Measurements from ENCODE around the gene ADRA2B.

Gene ADRA2B

DNA sequence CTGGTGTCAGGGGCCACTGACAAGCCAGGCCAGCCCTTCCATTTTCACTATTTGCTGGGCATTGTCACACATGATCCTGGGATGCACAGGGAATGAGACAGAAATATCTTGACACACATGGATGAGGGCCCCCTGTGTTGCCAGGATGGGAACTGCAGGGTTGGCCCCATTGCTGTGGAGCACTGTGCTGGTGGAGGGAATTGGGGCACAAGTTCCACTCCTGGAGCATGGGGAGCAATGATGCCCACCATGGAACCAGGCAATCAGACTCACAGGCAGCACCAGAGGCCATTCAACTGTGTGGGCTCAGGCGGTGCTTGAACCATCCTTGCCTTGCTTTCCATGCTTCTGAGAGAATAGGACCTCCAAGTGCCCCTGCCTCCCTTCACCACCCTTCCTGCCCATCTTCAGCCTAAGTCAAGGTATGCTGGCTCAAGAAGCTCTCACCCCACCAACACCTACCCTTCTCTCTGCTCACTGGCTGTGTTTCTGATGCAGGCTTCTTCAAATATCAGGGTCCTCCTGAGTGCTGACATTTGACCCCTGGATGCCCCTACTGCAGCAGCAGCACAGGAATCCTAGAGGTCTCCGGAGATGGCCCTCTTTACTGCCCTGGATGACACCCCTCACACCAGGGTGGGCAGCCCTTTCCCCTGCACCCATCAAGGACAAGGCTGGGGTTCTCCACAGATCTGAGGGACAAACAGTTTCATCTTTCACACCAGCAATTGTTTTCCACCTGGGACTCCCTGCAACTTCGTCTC lies 11.0 kb downstream of the ADRA2B start:
- no CpG with 5 or more reads among the region's 3 CpGs for WGBS (ENCODE audit: insufficient coverage, insufficient read length)
- Histone ChIP-seq H3K27me3 (ENCODE audit: control insufficient read depth, insufficient read depth, low read length) (no peaks in the 10 kb centered on the region), H3K4me3 (ENCODE audit: low read length) (no peak overlapping the region), H3K9me3 (ENCODE audit: control insufficient read depth, insufficient read depth, low read length) (no peaks in the 10 kb centered on the region), H3K27ac (ENCODE audit: low read length) (no peak overlapping the region), H3K36me3 (ENCODE audit: control insufficient read depth, insufficient read depth, low read length) (no peaks in the 10 kb centered on the region), H3K4me1 (ENCODE audit: control insufficient read depth, insufficient read depth, low read length) (peaks cover 9% of the 10 kb centered on the region)
- no peak for DNase-seq (ENCODE audit: low read depth, low spot score)

DNA sequence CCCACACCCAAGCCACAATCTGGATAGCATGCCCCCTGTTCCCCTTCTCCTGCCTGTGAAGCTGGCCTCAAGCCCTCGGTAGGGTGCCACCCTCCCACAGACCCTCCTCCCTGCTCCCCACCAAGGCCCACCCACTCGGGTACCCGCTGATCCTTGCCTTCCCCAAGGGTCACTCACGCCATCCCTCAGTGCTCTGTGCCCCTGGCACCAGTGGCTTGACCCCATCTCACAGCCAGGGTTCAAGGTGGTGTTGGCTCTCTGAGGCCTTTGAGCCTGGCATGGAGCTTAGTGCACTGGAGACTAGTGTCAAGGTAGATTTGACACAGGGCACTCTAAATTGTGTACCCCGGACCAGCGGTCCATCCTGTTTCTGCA lies 11.9 kb downstream of the ADRA2B start:
- WGBS (ENCODE audit: insufficient coverage, insufficient read length) = no CpG with 5 or more reads among the region's 6 CpGs
- peaks cover 9% of the 10 kb centered on the region for H3K4me1 ChIP-seq (ENCODE audit: control insufficient read depth, insufficient read depth, low read length)
- DNase-seq (ENCODE audit: low read depth, low spot score) = no peak
- H3K36me3 ChIP-seq (ENCODE audit: control insufficient read depth, insufficient read depth, low read length) = no peaks in the 10 kb centered on the region
- H3K9me3 ChIP-seq (ENCODE audit: control insufficient read depth, insufficient read depth, low read length) = no peaks in the 10 kb centered on the region
- no peak overlapping the region for H3K4me3 ChIP-seq (ENCODE audit: low read length)
- H3K27ac ChIP-seq (ENCODE audit: low read length) = no peak overlapping the region
- no peaks in the 10 kb centered on the region for H3K27me3 ChIP-seq (ENCODE audit: control insufficient read depth, insufficient read depth, low read length)

DNA sequence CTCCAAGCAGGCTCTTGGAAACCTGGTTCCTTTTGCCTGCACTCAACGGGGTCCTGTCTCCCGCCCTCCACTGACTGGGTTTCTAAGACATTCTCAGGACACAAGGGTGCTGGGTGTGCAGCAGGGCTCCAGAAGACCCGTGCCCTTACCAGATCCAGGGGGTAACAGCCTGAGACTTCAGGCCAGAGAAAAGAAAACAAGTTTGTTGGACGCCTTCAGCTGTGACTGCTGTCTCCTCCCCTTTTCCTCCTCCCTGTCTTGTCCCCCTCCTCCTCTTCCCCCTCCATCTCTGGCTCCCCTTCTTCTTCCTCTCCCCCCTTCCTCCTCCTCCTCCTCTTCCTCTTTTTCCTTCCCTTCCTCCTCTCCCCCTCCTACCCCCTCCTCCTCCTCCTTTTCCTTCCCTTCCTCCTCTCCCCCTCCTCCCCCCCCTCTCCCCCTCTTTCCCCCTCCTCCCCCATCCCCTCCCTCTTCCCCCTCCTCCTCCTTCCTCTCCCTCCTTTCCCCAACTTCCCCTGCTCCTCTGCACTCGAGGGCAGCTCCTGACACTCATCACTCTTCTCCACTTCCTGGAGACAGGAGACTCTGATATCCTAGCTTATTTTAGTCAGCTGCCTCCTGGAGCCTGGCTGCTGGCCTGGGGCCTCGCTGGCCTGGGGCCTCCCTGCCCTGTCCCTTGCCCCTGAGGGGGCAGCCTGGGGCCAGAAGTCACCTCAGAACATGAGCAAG lies 12.4 kb downstream of the ADRA2B start:
- peaks cover 4% of the 10 kb centered on the region; the same call in 1 of the 2 replicates for H3K4me1 ChIP-seq (ENCODE audit: control insufficient read depth, insufficient read depth, low read length)
- DNase-seq (ENCODE audit: low read depth, low spot score) = no peak
- no peaks in the 10 kb centered on the region for H3K9me3 ChIP-seq (ENCODE audit: control insufficient read depth, insufficient read depth, low read length)
- no peaks in the 10 kb centered on the region for H3K36me3 ChIP-seq (ENCODE audit: control insufficient read depth, insufficient read depth, low read length)
- no peak overlapping the region for H3K4me3 ChIP-seq (ENCODE audit: low read length)
- no peaks in the 10 kb centered on the region for H3K27me3 ChIP-seq (ENCODE audit: control insufficient read depth, insufficient read depth, low read length)
- WGBS (ENCODE audit: insufficient coverage, insufficient read length) = no CpG with 5 or more reads among the region's 6 CpGs
- H3K27ac ChIP-seq (ENCODE audit: low read length) = no peak overlapping the region

DNA sequence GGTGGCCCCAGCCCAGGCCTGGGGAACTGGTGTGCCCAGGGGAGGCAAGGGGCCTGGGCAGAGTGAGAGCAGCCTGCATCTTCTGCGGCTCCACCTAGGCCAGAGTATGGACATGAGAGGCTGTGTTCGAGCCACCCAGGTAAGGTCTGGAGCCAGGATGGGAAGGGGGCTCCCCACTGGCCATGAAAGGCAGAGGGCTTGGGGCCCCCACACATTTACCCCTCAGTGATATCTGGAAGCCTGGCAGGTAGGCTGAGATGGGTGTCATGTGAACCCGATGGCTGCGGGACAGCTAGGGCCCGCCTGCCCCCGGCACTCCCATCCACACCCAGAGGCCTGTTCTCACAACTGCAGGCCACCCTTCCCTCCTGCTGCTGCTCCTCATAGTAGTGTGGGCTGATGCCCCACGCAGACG lies 13.2 kb downstream of the ADRA2B start:
- Histone ChIP-seq H3K4me3 (ENCODE audit: low read length) (no peak overlapping the region), H3K4me1 (ENCODE audit: control insufficient read depth, insufficient read depth, low read length) (peaks cover 2% of the 10 kb centered on the region; the same call in 1 of the 2 replicates), H3K9me3 (ENCODE audit: control insufficient read depth, insufficient read depth, low read length) (no peaks in the 10 kb centered on the region), H3K27me3 (ENCODE audit: control insufficient read depth, insufficient read depth, low read length) (no peaks in the 10 kb centered on the region), H3K27ac (ENCODE audit: low read length) (no peak overlapping the region), H3K36me3 (ENCODE audit: control insufficient read depth, insufficient read depth, low read length) (no peaks in the 10 kb centered on the region)
- no peak for DNase-seq (ENCODE audit: low read depth, low spot score)
- WGBS (ENCODE audit: insufficient coverage, insufficient read length) = no CpG with 5 or more reads among the region's 8 CpGs

DNA sequence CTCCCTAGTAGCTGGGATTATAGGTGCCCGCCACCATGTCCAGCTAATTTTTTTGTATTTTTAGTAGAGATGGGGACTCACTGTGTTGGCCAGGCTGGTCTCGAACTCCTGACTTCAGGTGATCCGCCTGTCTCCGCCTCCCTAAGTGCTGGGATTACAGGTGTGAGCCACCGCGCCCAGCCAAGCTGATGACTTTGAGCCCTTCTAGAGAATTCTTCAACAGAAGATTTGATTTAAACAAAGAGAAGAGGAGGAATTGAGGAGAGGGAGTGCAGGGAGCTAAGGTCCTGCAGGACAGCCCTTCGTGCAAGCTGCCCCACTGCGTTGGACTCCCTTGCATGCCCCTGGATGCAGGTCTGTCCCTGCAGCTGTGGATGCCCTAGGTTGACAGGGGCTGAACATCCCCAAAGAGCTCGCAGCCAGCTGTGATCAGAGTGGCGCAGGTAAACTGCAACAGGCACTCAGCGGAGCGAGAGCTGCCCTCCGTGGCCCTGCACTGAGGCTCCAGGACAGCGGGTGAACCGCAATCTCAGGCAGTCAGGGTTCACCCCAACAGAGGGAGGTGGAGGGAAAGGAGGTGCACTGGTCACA lies 13.7 kb downstream of the ADRA2B start:
- Histone ChIP-seq H3K9me3 (ENCODE audit: control insufficient read depth, insufficient read depth, low read length) (no peaks in the 10 kb centered on the region), H3K36me3 (ENCODE audit: control insufficient read depth, insufficient read depth, low read length) (no peaks in the 10 kb centered on the region), H3K4me1 (ENCODE audit: control insufficient read depth, insufficient read depth, low read length) (peaks cover 1% of the 10 kb centered on the region; the same call in 1 of the 2 replicates), H3K27ac (ENCODE audit: low read length) (no peak overlapping the region), H3K4me3 (ENCODE audit: low read length) (no peak overlapping the region), H3K27me3 (ENCODE audit: control insufficient read depth, insufficient read depth, low read length) (no peaks in the 10 kb centered on the region)
- no CpG with 5 or more reads among the region's 15 CpGs for WGBS (ENCODE audit: insufficient coverage, insufficient read length)
- DNase-seq (ENCODE audit: low read depth, low spot score) = no peak

DNA sequence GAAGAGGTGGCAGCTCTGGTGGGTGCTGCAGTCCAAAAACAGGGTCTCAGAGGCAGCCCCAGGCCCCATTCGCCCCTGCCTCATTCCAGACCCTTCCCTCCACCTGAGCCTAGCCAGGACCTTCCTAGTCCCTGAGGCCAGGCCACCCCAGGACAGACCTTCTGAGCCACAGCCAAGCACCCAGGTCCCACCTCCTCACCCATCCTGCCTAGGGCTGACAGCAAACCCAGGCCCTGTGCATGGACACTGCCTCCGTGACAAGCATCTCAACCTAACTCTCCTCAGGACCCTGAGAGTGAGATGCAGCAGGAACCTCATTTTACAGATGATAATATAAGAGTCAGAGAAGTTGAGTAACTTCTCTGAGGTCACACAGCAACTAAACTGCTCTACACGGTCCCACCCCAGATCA lies 15.5 kb downstream of the ADRA2B start:
- DNase-seq (ENCODE audit: low read depth, low spot score) = no peak
- Histone ChIP-seq H3K27me3 (ENCODE audit: control insufficient read depth, insufficient read depth, low read length) (no peaks in the 10 kb centered on the region), H3K36me3 (ENCODE audit: control insufficient read depth, insufficient read depth, low read length) (no peaks in the 10 kb centered on the region), H3K27ac (ENCODE audit: low read length) (no peak overlapping the region), H3K4me3 (ENCODE audit: low read length) (no peak overlapping the region), H3K9me3 (ENCODE audit: control insufficient read depth, insufficient read depth, low read length) (no peaks in the 10 kb centered on the region), H3K4me1 (ENCODE audit: control insufficient read depth, insufficient read depth, low read length) (no peaks in the 10 kb centered on the region; the same call in 1 of the 2 replicates)
- no CpG with 5 or more reads among the region's 3 CpGs for WGBS (ENCODE audit: insufficient coverage, insufficient read length)

DNA sequence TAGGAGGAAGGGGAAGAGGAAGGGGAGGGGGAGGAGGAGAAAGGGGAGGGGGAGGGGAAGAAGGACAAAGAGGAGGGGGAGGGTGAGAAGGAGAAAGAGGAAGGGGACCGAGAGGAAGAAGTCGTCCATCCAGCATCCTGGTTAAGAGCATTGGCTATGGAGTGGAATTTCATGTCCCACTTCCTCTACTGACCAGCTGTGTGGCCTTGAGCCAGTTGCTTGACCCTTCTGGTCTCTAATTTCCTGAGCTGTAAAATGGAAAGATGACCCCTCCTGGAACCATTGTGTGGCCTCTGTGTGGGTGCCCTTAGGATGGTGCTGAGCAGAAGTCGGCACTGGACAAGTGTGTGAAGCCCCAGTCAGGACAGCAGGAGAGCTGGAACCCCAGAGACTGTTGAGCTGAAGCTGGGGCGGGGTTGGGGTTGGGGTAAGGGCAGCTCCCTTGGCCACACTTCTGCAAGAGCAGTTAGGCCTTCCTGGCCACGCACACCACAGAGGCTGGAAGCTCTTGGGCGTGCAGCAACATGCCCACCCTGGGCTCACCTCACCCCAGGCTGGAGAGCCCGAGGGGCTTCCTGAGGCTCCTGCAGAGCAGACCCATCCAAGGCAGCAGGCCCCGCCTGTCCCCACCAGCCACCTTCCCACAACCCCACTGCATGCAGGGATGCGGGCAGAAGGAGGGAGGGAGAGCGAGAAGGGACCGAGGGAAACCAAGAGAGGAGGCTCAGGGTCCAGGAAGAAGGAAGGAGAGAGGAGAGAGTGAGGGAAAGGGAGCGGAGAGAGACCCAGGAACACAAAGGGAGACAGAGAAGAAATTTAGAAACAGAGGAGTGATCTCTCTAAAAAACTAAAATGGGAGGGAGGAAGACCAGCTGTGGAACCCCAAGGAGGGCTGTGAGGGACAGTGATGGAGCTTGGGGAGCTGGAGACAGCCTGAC lies 16.2 kb downstream of the ADRA2B start:
- WGBS (ENCODE audit: insufficient coverage, insufficient read length) = no CpG with 5 or more reads among the region's 12 CpGs
- no peak overlapping the region for H3K4me3 ChIP-seq (ENCODE audit: low read length)
- H3K27me3 ChIP-seq (ENCODE audit: control insufficient read depth, insufficient read depth, low read length) = no peaks in the 10 kb centered on the region
- no peaks in the 10 kb centered on the region for H3K36me3 ChIP-seq (ENCODE audit: control insufficient read depth, insufficient read depth, low read length)
- H3K27ac ChIP-seq (ENCODE audit: low read length) = no peak overlapping the region
- DNase-seq (ENCODE audit: low read depth, low spot score) = no peak
- no peaks in the 10 kb centered on the region; the same call in 1 of the 2 replicates for H3K4me1 ChIP-seq (ENCODE audit: control insufficient read depth, insufficient read depth, low read length)
- no peaks in the 10 kb centered on the region for H3K9me3 ChIP-seq (ENCODE audit: control insufficient read depth, insufficient read depth, low read length)

DNA sequence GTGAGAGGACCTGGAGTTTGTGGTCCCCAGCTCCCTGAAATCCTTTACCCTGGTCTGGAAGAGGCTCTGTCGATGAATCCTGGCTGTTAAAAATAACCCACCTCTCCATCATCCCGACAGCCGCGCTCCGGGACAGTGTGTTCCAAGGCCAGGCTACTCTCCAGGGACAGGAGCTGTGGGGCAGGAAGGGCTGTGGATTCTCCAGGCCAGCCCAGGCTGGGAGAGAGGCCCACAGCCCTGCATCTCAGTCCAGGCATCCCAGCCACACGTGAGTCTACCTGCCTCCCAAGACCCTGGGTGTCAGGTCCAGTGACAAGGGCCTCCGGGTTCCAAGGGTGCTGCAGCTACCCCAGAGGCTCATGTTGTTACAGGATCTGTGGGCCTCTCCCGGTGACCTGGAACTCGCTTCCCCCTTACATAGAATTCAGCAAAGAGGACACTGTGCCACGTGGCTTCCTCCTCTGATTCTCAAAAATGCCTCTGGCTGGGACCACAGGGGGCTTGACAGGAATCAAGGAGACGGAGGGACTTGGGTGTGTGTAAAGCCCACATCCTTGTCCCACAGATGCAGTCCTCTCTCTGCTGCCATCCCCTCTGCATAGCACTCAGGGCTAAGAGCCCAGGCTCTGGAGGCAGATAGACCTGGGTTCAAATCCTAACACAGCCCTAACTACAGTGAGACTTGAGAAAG lies 17.3 kb downstream of the ADRA2B start:
- no peaks in the 10 kb centered on the region for H3K36me3 ChIP-seq (ENCODE audit: control insufficient read depth, insufficient read depth, low read length)
- no peaks in the 10 kb centered on the region for H3K4me1 ChIP-seq (ENCODE audit: control insufficient read depth, insufficient read depth, low read length)
- H3K4me3 ChIP-seq (ENCODE audit: low read length) = no peak overlapping the region
- H3K9me3 ChIP-seq (ENCODE audit: control insufficient read depth, insufficient read depth, low read length) = no peaks in the 10 kb centered on the region
- DNase-seq (ENCODE audit: low read depth, low spot score) = no peak
- H3K27ac ChIP-seq (ENCODE audit: low read length) = no peak overlapping the region
- no CpG with 5 or more reads among the region's 11 CpGs for WGBS (ENCODE audit: insufficient coverage, insufficient read length)
- H3K27me3 ChIP-seq (ENCODE audit: control insufficient read depth, insufficient read depth, low read length) = no peaks in the 10 kb centered on the region

DNA sequence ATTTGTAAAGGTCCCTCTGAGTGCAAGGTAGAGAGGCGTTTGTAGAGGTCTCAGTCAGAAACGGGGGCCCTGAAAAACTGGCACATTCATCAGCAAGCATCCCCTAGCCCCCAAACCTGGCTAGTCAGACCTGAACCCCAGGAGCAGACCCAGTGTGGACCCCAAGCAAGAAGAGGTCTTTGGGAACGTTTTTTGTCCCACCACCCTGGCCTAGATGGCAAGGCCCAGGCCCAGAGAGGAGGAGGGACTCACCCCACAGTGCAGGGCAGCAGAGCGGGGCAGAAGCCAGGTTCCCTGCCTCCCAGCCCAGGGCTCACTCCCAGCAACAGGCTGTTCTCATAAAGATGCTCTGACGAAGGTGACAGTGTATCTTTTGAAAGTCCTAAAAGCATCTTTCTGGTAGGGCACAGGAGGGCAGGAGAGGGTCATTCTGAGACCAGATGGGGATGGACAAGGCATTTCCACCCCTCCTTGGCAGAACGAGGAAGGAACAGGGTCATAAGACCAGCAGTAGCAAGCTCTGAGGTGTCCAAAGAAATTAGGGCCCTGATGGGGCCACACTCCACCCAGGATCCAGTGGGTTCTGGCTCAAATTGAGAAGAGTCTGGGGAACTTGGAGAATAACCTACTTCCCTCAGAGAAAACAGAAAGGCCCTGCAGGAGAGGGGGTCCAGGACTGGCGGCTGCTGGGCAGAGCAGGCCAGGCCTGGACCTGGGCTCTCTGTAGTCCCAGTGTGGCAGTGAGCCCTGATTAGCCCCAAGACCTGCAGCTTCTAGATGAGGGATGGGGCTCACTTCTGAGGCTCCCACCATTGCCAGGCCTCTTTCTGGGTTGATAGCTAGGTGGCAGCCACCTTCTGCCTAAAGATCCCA lies 18.2 kb downstream of the ADRA2B start:
- Histone ChIP-seq H3K4me3 (ENCODE audit: low read length) (no peak overlapping the region), H3K4me1 (ENCODE audit: control insufficient read depth, insufficient read depth, low read length) (no peaks in the 10 kb centered on the region), H3K9me3 (ENCODE audit: control insufficient read depth, insufficient read depth, low read length) (no peaks in the 10 kb centered on the region), H3K27ac (ENCODE audit: low read length) (no peak overlapping the region), H3K36me3 (ENCODE audit: control insufficient read depth, insufficient read depth, low read length) (no peaks in the 10 kb centered on the region), H3K27me3 (ENCODE audit: control insufficient read depth, insufficient read depth, low read length) (no peaks in the 10 kb centered on the region)
- WGBS (ENCODE audit: insufficient coverage, insufficient read length) = no CpG with 5 or more reads among the region's 7 CpGs
- no peak for DNase-seq (ENCODE audit: low read depth, low spot score)
